HCT116 (cell line): ENCODE results near the gene CABLES1. TPM values are rescaled to one million over a fixed set of nuclear protein-coding genes. Genes with fewer than 3 reads are reported as not detected.

ENCODE experiments used
- ATAC-seq: fragments of 200-7000 bp; cut with Tn5 transposase; 2 replicates; pipeline ENCODE4 v1.9.1; 2020; ENCODE audit warnings: mild to moderate bottlenecking, moderate library complexity
- BruUV-seq: library from RNA; stranded (reverse); fragments of 400-500 nt; replicated peaks from 2 replicates; lab custom pipeline; 2021; lab: Mats Ljungman, UMichigan
- CTCF ChIA-PET: fragments of 300-600 bp; sonication (Branson Sonifier 250); formaldehyde crosslinking; loops from one replicate; lab custom pipeline; 2021; ENCODE audit warnings: antibody characterized with exemption; lab: Charles Lee
- POLR2A ChIA-PET: fragments of 300-600, 350-600 bp; sonication (Branson Sonifier 250); formaldehyde crosslinking; loops from one replicate; lab custom pipeline; 2021; ENCODE audit warnings: antibody characterized with exemption; lab: Charles Lee
- RAD21 ChIA-PET, 2 experiments: fragments of 300-600 bp; sonication (Branson Sonifier 250); formaldehyde crosslinking; loops; one replicate each; lab custom pipeline; 2023; ENCODE audit warnings: low total read pairs in 2 of 2; ENCODE audit not compliant: uncharacterized antibody in 2 of 2, unreplicated experiment in 2 of 2, low non-redundant PET in 1 of 2; lab: Charles Lee
- DNase-seq: peaks from one replicate; pipeline ENCODE4 v3.0.0-alpha.2; 2010; ENCODE audit warnings: low read depth, low spot score
- H2AFZ ChIP-seq: fragments of 200-600 bp; shearing (Covaris generic), sonication (generic); 2 replicates; pipeline ENCODE4 v1.6.1; 2017; ENCODE audit warnings: low read depth, mixed run types, mixed read lengths, antibody characterized with exemption, low read length; ENCODE audit not compliant: poor library complexity, severe bottlenecking
- H3K27ac ChIP-seq: 2 replicates; pipeline ENCODE4 v1.5.1; 2012; ENCODE audit warnings: low read depth, low read length
- H3K27me3 ChIP-seq: fragments of 200-600 bp; sonication (generic); 2 replicates; pipeline ENCODE4 v1.6.1; 2016; ENCODE audit warnings: mixed run types, low read length, mixed read lengths; ENCODE audit not compliant: insufficient read depth
- H3K36me3 ChIP-seq, 2 experiments: fragments of 200-500 bp in 1 of 2; fragments of 200-600 bp in 1 of 2; sonication (Bioruptor generic) in 1 of 2; sonication (generic) in 1 of 2; 2 replicates each; pipeline versions ENCODE4 v1.5.1 to v1.6.1; 2014 to 2016; ENCODE audit warnings: low read length in 2 of 2, inconsistent platforms in 1 of 2, mixed read lengths in 1 of 2, mixed run types in 1 of 2; ENCODE audit not compliant: insufficient read depth in 2 of 2, control insufficient read depth in 1 of 2
- H3K4me1 ChIP-seq, 2 experiments: fragments of 200-600 bp in 1 of 2; sonication (generic) in 1 of 2; 2 replicates each; pipeline versions ENCODE4 v1.5.1 to v1.6.1; 2012 to 2017; ENCODE audit warnings: low read length in 2 of 2, inconsistent platforms in 1 of 2, mild to moderate bottlenecking in 1 of 2, mixed read lengths in 1 of 2, mixed run types in 1 of 2, moderate library complexity in 1 of 2; ENCODE audit not compliant: insufficient read depth in 2 of 2, control insufficient read depth in 1 of 2
- H3K4me2 ChIP-seq: fragments of 200-600 bp; sonication (generic); 2 replicates; pipeline ENCODE4 v1.6.1; 2017; ENCODE audit warnings: mixed run types, low read length, mixed read lengths
- H3K4me3 ChIP-seq, 2 experiments: fragments of 200-600 bp in 1 of 2; sonication (generic) in 1 of 2; replicated peaks in 1 of 2; 2 replicates each; pipeline ENCODE4 v1.5.1; 2011 to 2016; ENCODE audit warnings: low read length in 2 of 2, control low read depth in 1 of 2, low read depth in 1 of 2, mild to moderate bottlenecking in 1 of 2, mixed read lengths in 1 of 2, mixed run types in 1 of 2
- H3K79me2 ChIP-seq: fragments of 200-600 bp; sonication (generic); 2 replicates; pipeline ENCODE4 v1.6.1; 2017; ENCODE audit warnings: mild to moderate bottlenecking, mixed run types, low read length, moderate library complexity, mixed read lengths; ENCODE audit not compliant: insufficient read depth
- H3K9ac ChIP-seq: fragments of 200-600 bp; sonication (generic); 2 replicates; pipeline ENCODE4 v1.6.1; 2016; ENCODE audit warnings: low read length, mixed read lengths
- H3K9me2 ChIP-seq: fragments of 200-600 bp; sonication (generic), shearing (Covaris generic); 2 replicates; pipeline ENCODE4 v1.6.1; 2017; ENCODE audit warnings: mixed run types, mild to moderate bottlenecking, moderate library complexity; ENCODE audit not compliant: insufficient read depth
- H3K9me3 ChIP-seq, 2 experiments: fragments of 200-500 bp in 1 of 2; fragments of 200-600 bp in 1 of 2; sonication (Bioruptor generic) in 1 of 2; sonication (generic) in 1 of 2; 2 replicates each; pipeline ENCODE4 v1.6.1; 2014 to 2017; ENCODE audit warnings: low read length in 2 of 2, mixed read lengths in 2 of 2, inconsistent platforms in 1 of 2, low read depth in 1 of 2, mild to moderate bottlenecking in 1 of 2, mixed run types in 1 of 2, moderate library complexity in 1 of 2; ENCODE audit not compliant: control insufficient read depth in 1 of 2, insufficient read depth in 1 of 2
- H4K20me1 ChIP-seq: fragments of 200-600 bp; sonication (generic), shearing (Covaris generic); 2 replicates; pipeline ENCODE4 v1.6.1; 2017; ENCODE audit warnings: mixed run types, mild to moderate bottlenecking, moderate library complexity; ENCODE audit not compliant: insufficient read depth
- ATF3 ChIP-seq: IDR thresholded peaks from 2 replicates; pipeline ENCODE4 v1.6.1; 2012
- CBX3 ChIP-seq: IDR thresholded peaks from 2 replicates; pipeline ENCODE4 v1.6.1; 2012; ENCODE audit warnings: low read depth
- RAD21 ChIP-seq: IDR thresholded peaks from 2 replicates; pipeline ENCODE4 v1.6.1; 2012; ENCODE audit warnings: low read depth, mild to moderate bottlenecking
- SIN3A ChIP-seq: IDR thresholded peaks from 2 replicates; pipeline ENCODE4 v1.6.1; 2012; ENCODE audit warnings: low read depth
- YY1 ChIP-seq: IDR thresholded peaks from 2 replicates; pipeline ENCODE4 v1.6.1; 2011; ENCODE audit warnings: low read length, low read depth, moderate library complexity, mild to moderate bottlenecking; ENCODE audit not compliant: insufficient replicate concordance; ENCODE audit errors: extremely low read depth
- intact Hi-C: fragments of 100-400 bp; cut with micrococcal nuclease; formaldehyde crosslinking; loops from 2 replicates; pipeline ENCODE4 v1.10.0; 2022
- total RNA-seq: library from RNA; stranded (reverse); gene quantifications from one replicate; pipeline ENCODE4 v1.2.1, GENCODE V29; 2021; ENCODE audit not compliant: unreplicated experiment
- TF ChIP-seq, protein P1 (sequence below), 3 experiments: fragments of 200-600 bp in 1 of 3; sonication (generic) in 1 of 3; IDR thresholded peaks in 2 of 3; conservative IDR thresholded peaks in 1 of 3; 2 replicates each; pipeline ENCODE4 v1.5.1; 2012 to 2017; ENCODE audit warnings: low read depth in 2 of 3, low read length in 2 of 3, antibody characterized with exemption in 1 of 3, borderline replicate concordance in 1 of 3, control low read depth in 1 of 3, mild to moderate bottlenecking in 1 of 3, mixed read lengths in 1 of 3, mixed run types in 1 of 3, moderate library complexity in 1 of 3; ENCODE audit not compliant: insufficient read depth in 1 of 3
- TF ChIP-seq, protein P2 (sequence below): IDR thresholded peaks from 2 replicates; pipeline ENCODE4 v1.6.1; 2012; ENCODE audit warnings: low read depth

The CABLES1 gene
- total RNA-seq, 1 experiment from 2014 or later: 7.7 TPM

DNA sequence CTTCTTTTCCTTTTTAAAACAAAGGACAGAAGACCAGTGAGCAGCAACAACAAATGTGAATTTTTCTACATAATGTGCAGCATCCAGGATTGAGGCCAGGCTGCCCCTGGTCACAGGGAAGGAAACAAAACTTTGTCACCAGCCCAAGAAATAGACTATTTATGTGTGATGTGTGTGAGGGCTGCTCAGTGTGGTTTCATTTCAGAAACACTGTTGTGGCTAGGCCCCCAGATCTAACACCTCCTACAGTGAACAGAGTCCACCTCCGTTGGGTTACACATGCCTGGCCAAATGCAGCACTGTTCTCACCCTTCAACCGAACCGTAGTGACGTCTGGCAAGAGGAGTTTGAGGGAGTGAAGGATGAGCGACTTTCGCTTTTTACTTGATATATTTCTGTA lies 171.5 kb downstream of the CABLES1 start:
- Histone ChIP-seq H3K4me2 (no peak overlapping the region), H3K9ac (no peak overlapping the region), H4K20me1 (no peaks in the 10 kb centered on the region), H3K36me3 (no peaks in the 10 kb centered on the region), H3K79me2 (no peaks in the 10 kb centered on the region), H2AFZ (no peak overlapping the region), H3K27ac (no peak overlapping the region), H3K9me3 (no peaks in the 10 kb centered on the region), H3K27me3 (no peaks in the 10 kb centered on the region), H3K4me1 (peaks cover 0 to 16% of the 10 kb centered on the region in 2 experiments; a peak in 2 of 4 replicates), H3K4me3 (no peak overlapping the region), H3K9me2 (no peaks in the 10 kb centered on the region)
- ChIA-PET POLR2A (no interaction called here), RAD21 (no interaction called here), CTCF (no interaction called here)
- TF ChIP-seq, protein P1, sequence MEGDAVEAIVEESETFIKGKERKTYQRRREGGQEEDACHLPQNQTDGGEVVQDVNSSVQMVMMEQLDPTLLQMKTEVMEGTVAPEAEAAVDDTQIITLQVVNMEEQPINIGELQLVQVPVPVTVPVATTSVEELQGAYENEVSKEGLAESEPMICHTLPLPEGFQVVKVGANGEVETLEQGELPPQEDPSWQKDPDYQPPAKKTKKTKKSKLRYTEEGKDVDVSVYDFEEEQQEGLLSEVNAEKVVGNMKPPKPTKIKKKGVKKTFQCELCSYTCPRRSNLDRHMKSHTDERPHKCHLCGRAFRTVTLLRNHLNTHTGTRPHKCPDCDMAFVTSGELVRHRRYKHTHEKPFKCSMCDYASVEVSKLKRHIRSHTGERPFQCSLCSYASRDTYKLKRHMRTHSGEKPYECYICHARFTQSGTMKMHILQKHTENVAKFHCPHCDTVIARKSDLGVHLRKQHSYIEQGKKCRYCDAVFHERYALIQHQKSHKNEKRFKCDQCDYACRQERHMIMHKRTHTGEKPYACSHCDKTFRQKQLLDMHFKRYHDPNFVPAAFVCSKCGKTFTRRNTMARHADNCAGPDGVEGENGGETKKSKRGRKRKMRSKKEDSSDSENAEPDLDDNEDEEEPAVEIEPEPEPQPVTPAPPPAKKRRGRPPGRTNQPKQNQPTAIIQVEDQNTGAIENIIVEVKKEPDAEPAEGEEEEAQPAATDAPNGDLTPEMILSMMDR (IDR thresholded peaks at IDR 0.05 in 2 of 3, conservative IDR thresholded peaks at IDR 0.05 in 1 of 3; ENCODE audit: borderline replicate concordance in 1 of 3, insufficient read depth in 1 of 3, low read depth in 2 of 3, low read length in 2 of 3): no peak
- TF ChIP-seq YY1: no peak
- no peak for TF ChIP-seq CBX3
- no peak for TF ChIP-seq ATF3
- TF ChIP-seq RAD21: no peak
- TF ChIP-seq, protein P2, sequence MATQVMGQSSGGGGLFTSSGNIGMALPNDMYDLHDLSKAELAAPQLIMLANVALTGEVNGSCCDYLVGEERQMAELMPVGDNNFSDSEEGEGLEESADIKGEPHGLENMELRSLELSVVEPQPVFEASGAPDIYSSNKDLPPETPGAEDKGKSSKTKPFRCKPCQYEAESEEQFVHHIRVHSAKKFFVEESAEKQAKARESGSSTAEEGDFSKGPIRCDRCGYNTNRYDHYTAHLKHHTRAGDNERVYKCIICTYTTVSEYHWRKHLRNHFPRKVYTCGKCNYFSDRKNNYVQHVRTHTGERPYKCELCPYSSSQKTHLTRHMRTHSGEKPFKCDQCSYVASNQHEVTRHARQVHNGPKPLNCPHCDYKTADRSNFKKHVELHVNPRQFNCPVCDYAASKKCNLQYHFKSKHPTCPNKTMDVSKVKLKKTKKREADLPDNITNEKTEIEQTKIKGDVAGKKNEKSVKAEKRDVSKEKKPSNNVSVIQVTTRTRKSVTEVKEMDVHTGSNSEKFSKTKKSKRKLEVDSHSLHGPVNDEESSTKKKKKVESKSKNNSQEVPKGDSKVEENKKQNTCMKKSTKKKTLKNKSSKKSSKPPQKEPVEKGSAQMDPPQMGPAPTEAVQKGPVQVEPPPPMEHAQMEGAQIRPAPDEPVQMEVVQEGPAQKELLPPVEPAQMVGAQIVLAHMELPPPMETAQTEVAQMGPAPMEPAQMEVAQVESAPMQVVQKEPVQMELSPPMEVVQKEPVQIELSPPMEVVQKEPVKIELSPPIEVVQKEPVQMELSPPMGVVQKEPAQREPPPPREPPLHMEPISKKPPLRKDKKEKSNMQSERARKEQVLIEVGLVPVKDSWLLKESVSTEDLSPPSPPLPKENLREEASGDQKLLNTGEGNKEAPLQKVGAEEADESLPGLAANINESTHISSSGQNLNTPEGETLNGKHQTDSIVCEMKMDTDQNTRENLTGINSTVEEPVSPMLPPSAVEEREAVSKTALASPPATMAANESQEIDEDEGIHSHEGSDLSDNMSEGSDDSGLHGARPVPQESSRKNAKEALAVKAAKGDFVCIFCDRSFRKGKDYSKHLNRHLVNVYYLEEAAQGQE: no peak
- no peak for TF ChIP-seq SIN3A
- DNase-seq (no peak), ATAC-seq (no peak)
- intact Hi-C loops: no loop called here
- no TSS peak for BruUV-seq
